Endothelial cell of umbilical vein (primary cell): Measurements from ENCODE around the gene CELSR1.

ENCODE experiments used
- CTCF ChIP-seq, 2 donors: IDR thresholded peaks; 1 replicate in 1 of 2; 2 replicates in 1 of 2; pipeline ENCODE4 v1.5.1; 2011; ENCODE audit warnings: low read length in 2 of 2, mild to moderate bottlenecking in 2 of 2, moderate library complexity in 2 of 2, control low read depth in 1 of 2, inconsistent platforms in 1 of 2, low read depth in 1 of 2; ENCODE audit not compliant: insufficient read depth in 1 of 2; ENCODE audit errors: extremely low read depth in 1 of 2
- EZH2 ChIP-seq: IDR thresholded peaks from 2 replicates; pipeline ENCODE4 v1.6.1; 2012; ENCODE audit warnings: borderline replicate concordance, low read depth, mild to moderate bottlenecking, moderate library complexity, low read length, inconsistent platforms; ENCODE audit not compliant: severe bottlenecking
- POLR2A ChIP-seq: IDR thresholded peaks from 2 replicates; pipeline ENCODE4 v1.6.1; 2012; ENCODE audit warnings: low read depth, mild to moderate bottlenecking, control low read depth, low read length
- POLR2AphosphoS5 ChIP-seq: IDR thresholded peaks from 2 replicates; pipeline ENCODE4 v1.6.1; 2012; ENCODE audit warnings: low read depth, mild to moderate bottlenecking, control low read depth, low read length, moderate library complexity; ENCODE audit not compliant: insufficient read depth

GRCh38 chr22:46365166-46365624 lies 172.2 kb downstream of the CELSR1 start:
- TF ChIP-seq EZH2 (no peak), POLR2A (no peak), CTCF (IDR thresholded peaks at IDR 0.05; ENCODE audit: extremely low read depth in 1 of 2, insufficient read depth in 1 of 2, low read depth in 1 of 2, low read length in 2 of 2) (no peak), POLR2AphosphoS5 (no peak)
